Measurements from ENCODE around the gene ANTXR1. TPM values are rescaled to one million over a fixed set of nuclear protein-coding genes. Genes with fewer than 3 reads are reported as not detected.

The ANTXR1 gene
- total and polyA plus RNA-seq, 11 donors: 5.8 to 75.2 (median 23.3) TPM

DNA sequence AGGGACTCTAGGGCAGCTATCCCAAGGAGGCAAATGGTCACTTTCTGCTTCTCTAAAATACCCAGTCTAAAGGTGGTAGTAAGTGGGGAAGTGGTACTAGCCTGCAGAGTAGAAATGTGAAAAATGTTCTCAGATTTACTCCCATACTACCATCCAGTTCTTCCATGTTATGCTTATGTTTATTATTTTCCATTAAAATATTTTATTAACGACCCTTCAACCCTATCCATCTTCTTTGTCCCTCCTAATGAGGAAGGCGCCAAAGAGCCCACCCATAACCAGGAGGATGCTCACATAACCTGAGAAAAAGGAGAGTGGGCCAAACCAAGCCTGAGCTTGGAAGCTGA is 153.5 kb downstream of the ANTXR1 start:
- intact Hi-C loops (cut with DNase I): loop anchor here in 1 of 10 donors (10.0 kb wide), 1 partner anchor 152 kb away; the partner anchor contains the start of gene ANTXR1
- ATAC-seq (no peak), DNase-seq (no peak)
- no peaks in the 10 kb centered on the region for H3K27me3 ChIP-seq
- 91 to 98% (median 94%) methylated on average over 2 of the region's 2 CpGs for WGBS, 4 donors
- no peak for TF ChIP-seq POLR2A (IDR thresholded peaks at IDR 0.05)
- TF ChIP-seq, protein P1, sequence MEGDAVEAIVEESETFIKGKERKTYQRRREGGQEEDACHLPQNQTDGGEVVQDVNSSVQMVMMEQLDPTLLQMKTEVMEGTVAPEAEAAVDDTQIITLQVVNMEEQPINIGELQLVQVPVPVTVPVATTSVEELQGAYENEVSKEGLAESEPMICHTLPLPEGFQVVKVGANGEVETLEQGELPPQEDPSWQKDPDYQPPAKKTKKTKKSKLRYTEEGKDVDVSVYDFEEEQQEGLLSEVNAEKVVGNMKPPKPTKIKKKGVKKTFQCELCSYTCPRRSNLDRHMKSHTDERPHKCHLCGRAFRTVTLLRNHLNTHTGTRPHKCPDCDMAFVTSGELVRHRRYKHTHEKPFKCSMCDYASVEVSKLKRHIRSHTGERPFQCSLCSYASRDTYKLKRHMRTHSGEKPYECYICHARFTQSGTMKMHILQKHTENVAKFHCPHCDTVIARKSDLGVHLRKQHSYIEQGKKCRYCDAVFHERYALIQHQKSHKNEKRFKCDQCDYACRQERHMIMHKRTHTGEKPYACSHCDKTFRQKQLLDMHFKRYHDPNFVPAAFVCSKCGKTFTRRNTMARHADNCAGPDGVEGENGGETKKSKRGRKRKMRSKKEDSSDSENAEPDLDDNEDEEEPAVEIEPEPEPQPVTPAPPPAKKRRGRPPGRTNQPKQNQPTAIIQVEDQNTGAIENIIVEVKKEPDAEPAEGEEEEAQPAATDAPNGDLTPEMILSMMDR (IDR thresholded peaks at IDR 0.05): no peak
- H3K27ac ChIP-seq: no peak overlapping the region
- peaks cover 0 to 75% (median 41%) of the 10 kb centered on the region in 12 donors for H3K4me1 ChIP-seq
- no peak overlapping the region for H3K4me3 ChIP-seq
- peaks cover 0 to 8% (median 0%) of the 10 kb centered on the region in 9 donors for H3K36me3 ChIP-seq
- no peaks in the 10 kb centered on the region for H3K9me3 ChIP-seq

DNA sequence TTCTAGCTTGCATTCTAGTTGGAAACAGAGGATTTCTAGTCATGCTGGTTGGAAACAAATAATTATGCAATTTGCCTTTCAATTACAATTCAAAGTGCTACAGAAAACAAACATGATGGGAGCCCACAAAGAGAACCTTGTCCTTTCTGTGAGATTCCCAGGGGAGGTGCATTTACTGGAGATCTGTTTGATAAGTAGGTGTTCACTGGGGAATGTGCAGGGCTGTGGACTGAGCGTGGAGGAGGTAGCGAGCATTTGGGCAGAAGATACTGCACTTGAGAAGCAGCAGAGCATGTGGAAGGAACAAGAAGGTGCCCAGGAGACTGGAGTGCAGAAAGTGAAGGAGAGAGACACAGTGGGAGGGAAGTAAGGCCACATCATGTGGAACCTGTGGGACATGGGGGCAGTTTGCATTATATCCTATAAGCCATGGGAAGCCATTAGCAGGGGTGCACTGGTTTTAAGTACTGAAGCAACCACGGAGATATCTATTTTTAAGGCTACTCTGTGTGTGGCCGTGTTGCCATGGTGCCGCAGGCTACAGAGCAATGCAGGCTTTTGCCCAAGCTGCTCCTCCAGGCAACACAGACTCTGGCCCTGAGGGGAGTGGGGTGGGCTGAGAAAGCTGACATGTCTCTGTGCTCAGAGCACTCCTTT is 154.0 kb downstream of the ANTXR1 start:
- H3K9me3 ChIP-seq: no peaks in the 10 kb centered on the region
- 62 to 77% (median 72%) methylated on average over 5 of the region's 5 CpGs for WGBS, 4 donors
- H3K4me3 ChIP-seq: no peak overlapping the region
- ATAC-seq (peak in 1 of 4 donors; percentile 27), DNase-seq (peak in 1 of 5 donors; percentile 16)
- TF ChIP-seq, protein P1 (IDR thresholded peaks at IDR 0.05): no peak
- TF ChIP-seq POLR2A (IDR thresholded peaks at IDR 0.05): no peak
- peaks cover 0 to 8% (median 0%) of the 10 kb centered on the region in 9 donors for H3K36me3 ChIP-seq
- intact Hi-C loops (cut with DNase I): loop anchor here in 1 of 10 donors (10.0 kb wide), 1 partner anchor 152 kb away; the partner anchor contains the start of gene ANTXR1
- no peak overlapping the region for H3K27ac ChIP-seq
- peaks cover 0 to 75% (median 38%) of the 10 kb centered on the region in 12 donors for H3K4me1 ChIP-seq
- H3K27me3 ChIP-seq: no peaks in the 10 kb centered on the region

DNA sequence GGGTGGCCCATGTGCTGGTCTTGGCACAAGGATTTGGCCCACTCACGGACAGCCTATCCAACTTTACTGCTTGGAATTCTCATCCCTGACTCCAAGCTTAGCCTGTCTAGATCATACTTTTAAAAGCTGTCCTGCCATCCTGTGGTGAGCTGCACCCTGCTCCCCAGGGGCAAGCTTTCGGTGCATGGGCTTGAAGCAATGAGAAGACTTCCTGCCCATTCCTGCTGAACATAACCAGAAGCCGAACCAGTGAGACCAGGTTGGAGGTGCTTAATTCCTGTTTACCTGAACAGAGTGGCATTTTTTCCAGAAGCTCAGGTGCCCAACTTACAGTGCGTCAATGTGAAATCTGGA is 154.5 kb downstream of the ANTXR1 start:
- no peaks in the 10 kb centered on the region for H3K9me3 ChIP-seq
- DNase-seq (no peak), ATAC-seq (no peak)
- no peak for TF ChIP-seq POLR2A (IDR thresholded peaks at IDR 0.05)
- TF ChIP-seq, protein P1 (IDR thresholded peaks at IDR 0.05): peak in 1 of 12 donors; percentile 10
- 52 to 86% (median 71%) methylated on average over 4 of the region's 4 CpGs for WGBS, 4 donors
- intact Hi-C loops (cut with DNase I): loop anchor here in 1 of 10 donors (10.0 kb wide), 1 partner anchor 153 kb away; the partner anchor contains the start of gene ANTXR1
- H3K27me3 ChIP-seq: no peaks in the 10 kb centered on the region
- peaks cover 0 to 70% (median 33%) of the 10 kb centered on the region in 12 donors for H3K4me1 ChIP-seq
- H3K27ac ChIP-seq: no peak overlapping the region
- no peak overlapping the region for H3K4me3 ChIP-seq
- peaks cover 0 to 8% (median 0%) of the 10 kb centered on the region in 9 donors for H3K36me3 ChIP-seq

DNA sequence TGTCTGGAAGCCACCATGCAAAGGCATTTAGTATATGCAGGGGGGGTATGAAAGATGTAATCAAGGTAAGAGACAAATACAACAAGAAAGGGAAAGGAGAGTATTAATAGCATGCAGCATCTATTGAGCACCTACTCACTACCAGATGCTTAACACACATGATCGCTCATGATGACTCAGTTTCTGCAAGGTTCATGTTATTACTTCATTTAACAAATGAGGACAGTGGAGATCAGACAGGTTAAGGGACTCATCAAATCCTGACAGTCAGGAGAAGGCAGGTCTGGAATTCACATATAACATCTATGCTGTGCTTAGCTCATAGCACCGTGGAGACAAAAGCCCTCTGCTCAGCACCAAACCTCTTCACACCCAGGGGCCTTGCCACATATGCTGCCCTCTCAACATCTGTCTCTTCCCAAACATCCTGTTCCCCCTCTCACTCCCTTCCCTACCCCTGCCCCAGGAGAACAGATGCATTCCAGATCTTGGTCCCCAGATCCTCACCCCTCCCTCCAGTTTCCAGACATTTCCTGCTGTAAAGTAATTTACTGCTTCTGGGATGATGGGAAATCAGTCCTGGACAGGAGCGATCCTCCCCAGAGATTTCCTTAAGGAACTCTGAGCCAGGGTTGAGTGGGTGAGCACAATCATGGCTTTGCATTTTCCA is 155.3 kb downstream of the ANTXR1 start:
- H3K27ac ChIP-seq: no peak overlapping the region
- H3K4me3 ChIP-seq: no peak overlapping the region
- H3K27me3 ChIP-seq: no peaks in the 10 kb centered on the region
- TF ChIP-seq POLR2A (IDR thresholded peaks at IDR 0.05): no peak
- TF ChIP-seq, protein P1 (IDR thresholded peaks at IDR 0.05): no peak
- DNase-seq: no peak
- no peak for ATAC-seq
- 65 to 77% (median 73%) methylated on average over 3 of the region's 3 CpGs for WGBS, 4 donors
- no peaks in the 10 kb centered on the region for H3K9me3 ChIP-seq
- peaks cover 0 to 63% (median 26%) of the 10 kb centered on the region in 12 donors for H3K4me1 ChIP-seq
- peaks cover 0 to 8% (median 0%) of the 10 kb centered on the region in 9 donors for H3K36me3 ChIP-seq
- intact Hi-C loops (cut with DNase I): loop anchor here in 1 of 10 donors (10.0 kb wide), 1 partner anchor 153 kb away; the partner anchor contains the start of gene ANTXR1
